Fibroblast of villous mesenchyme (primary cell): ENCODE data around the gene DISP3. TPM values are rescaled to one million over a fixed set of nuclear protein-coding genes. Genes with fewer than 3 reads are reported as not detected.

Experiments used
- DNase-seq: peaks from one replicate; pipeline ENCODE4 v3.0.0-alpha.2; 2010; ENCODE audit warnings: low read depth
- H3K4me3 ChIP-seq: 2 replicates; pipeline ENCODE4 v1.5.1; 2011; ENCODE audit warnings: low read depth, mild to moderate bottlenecking, low read length
- CTCF ChIP-seq: IDR thresholded peaks from 2 replicates; pipeline ENCODE4 v1.5.1; 2012; ENCODE audit warnings: low read depth, mild to moderate bottlenecking, low read length; ENCODE audit not compliant: insufficient read depth
- total RNA-seq: library from RNA; depleted of rRNA; stranded (reverse); fragments of >200 nt; gene quantifications from 2 replicates; pipeline ENCODE4 v1.2.3, GENCODE V29; 2012

DISP3 gene
- total RNA-seq, 1 donor = not detected

- no peak for DNase-seq
- H3K4me3 ChIP-seq = no peak overlapping the region
- TF ChIP-seq CTCF = no peak
Observed at GRCh38 chr1:11434926-11435325, 44.0 kb upstream of the DISP3 start.

GRCh38 chr1:11438996-11439395, 40.0 kb upstream of the DISP3 start:
- TF ChIP-seq CTCF = no peak
- no peak for DNase-seq
- no peak overlapping the region for H3K4me3 ChIP-seq

- H3K4me3 ChIP-seq = no peak overlapping the region
- no peak for DNase-seq
- no peak for TF ChIP-seq CTCF
Observed at GRCh38 chr1:11441211-11441952, 37.6 kb upstream of the DISP3 start.

GRCh38 chr1:11443043-11443442, 35.9 kb upstream of the DISP3 start:
- no peak overlapping the region for H3K4me3 ChIP-seq
- no peak for TF ChIP-seq CTCF
- no peak for DNase-seq

- TF ChIP-seq CTCF = no peak
- no peak overlapping the region for H3K4me3 ChIP-seq
- DNase-seq = no peak
Observed at GRCh38 chr1:11443961-11444658, 34.8 kb upstream of the DISP3 start.

GRCh38 chr1:11444907-11445306, 34.0 kb upstream of the DISP3 start:
- DNase-seq = no peak
- no peak overlapping the region for H3K4me3 ChIP-seq
- TF ChIP-seq CTCF = no peak

- no peak for TF ChIP-seq CTCF
- DNase-seq = no peak
- H3K4me3 ChIP-seq = no peak overlapping the region
Observed at GRCh38 chr1:11447903-11448302, 31.1 kb upstream of the DISP3 start.
